ENCODE data around the gene ZNF771.

ZNF771 gene

GRCh38 chr16:30456302-30456701 lies 48.9 kb downstream of the ZNF771 start:
- Histone ChIP-seq H3K27ac (ENCODE audit: low read depth, low read length) (no peak overlapping the region), H3K18ac (ENCODE audit: low read length) (no peak overlapping the region), H3K14ac (ENCODE audit: low read length) (no peak overlapping the region), H2AFZ (ENCODE audit: insufficient read depth, low read length, poor library complexity) (no peak overlapping the region), H2AK5ac (ENCODE audit: low read length) (no peak overlapping the region), H3K23ac (ENCODE audit: low read length) (no peak overlapping the region), H3K4me3 (ENCODE audit: low read depth, low read length) (no peak overlapping the region), H3K4me2 (ENCODE audit: low read length) (no peak overlapping the region), H4K91ac (ENCODE audit: low read depth, low read length) (no peak overlapping the region), H3K4me1 (ENCODE audit: control insufficient read depth in 1 of 2, insufficient read depth in 2 of 2, low read length in 2 of 2) (no peaks in the 10 kb centered on the region), H3K9me3 (ENCODE audit: insufficient read depth, low read depth, low read length) (no peaks in the 10 kb centered on the region), H3K79me2 (ENCODE audit: control insufficient read depth, insufficient read depth, low read length, poor library complexity) (no peaks in the 10 kb centered on the region), H3K4ac (ENCODE audit: low read depth, low read length) (no peak overlapping the region), H3K79me1 (ENCODE audit: low read length) (no peaks in the 10 kb centered on the region), H3K27me3 (ENCODE audit: insufficient read depth, low read length) (no peaks in the 10 kb centered on the region), H3K36me3 (ENCODE audit: control insufficient read depth in 1 of 2, insufficient read depth in 2 of 2, low read length in 2 of 2) (no peaks in the 10 kb centered on the region), H4K12ac (ENCODE audit: low read depth, low read length) (no peak overlapping the region), H4K8ac (ENCODE audit: low read depth, low read length) (no peak overlapping the region), H2BK12ac (ENCODE audit: low read length) (no peak overlapping the region), H2BK120ac (ENCODE audit: insufficient read depth, low read length, poor library complexity) (no peak overlapping the region), H2BK5ac (ENCODE audit: low read depth, low read length, poor library complexity) (no peak overlapping the region), H3K9ac (ENCODE audit: low read length) (no peak overlapping the region)
- no peak for DNase-seq
- WGBS (ENCODE audit: extremely low coverage, insufficient coverage, insufficient read length) = no CpG with 5 or more reads among the region's 1 CpG

GRCh38 chr16:30457256-30457655 lies 49.9 kb downstream of the ZNF771 start:
- no peak overlapping the region for H2BK12ac ChIP-seq (ENCODE audit: low read length)
- H3K23ac ChIP-seq (ENCODE audit: low read length) = no peak overlapping the region
- H3K9me3 ChIP-seq (ENCODE audit: insufficient read depth, low read depth, low read length) = no peaks in the 10 kb centered on the region
- H3K9ac ChIP-seq (ENCODE audit: low read length) = no peak overlapping the region
- no peak overlapping the region for H3K4me3 ChIP-seq (ENCODE audit: low read depth, low read length)
- H3K79me1 ChIP-seq (ENCODE audit: low read length) = no peaks in the 10 kb centered on the region
- H3K4ac ChIP-seq (ENCODE audit: low read depth, low read length) = no peak overlapping the region
- H2BK120ac ChIP-seq (ENCODE audit: insufficient read depth, low read length, poor library complexity) = no peak overlapping the region
- H3K27ac ChIP-seq (ENCODE audit: low read depth, low read length) = no peak overlapping the region
- H2BK5ac ChIP-seq (ENCODE audit: low read depth, low read length, poor library complexity) = no peak overlapping the region
- WGBS (ENCODE audit: extremely low coverage, insufficient coverage, insufficient read length) = no CpG with 5 or more reads among the region's 1 CpG
- no peaks in the 10 kb centered on the region for H3K27me3 ChIP-seq (ENCODE audit: insufficient read depth, low read length)
- no peaks in the 10 kb centered on the region for H3K4me1 ChIP-seq (ENCODE audit: control insufficient read depth in 1 of 2, insufficient read depth in 2 of 2, low read length in 2 of 2)
- no peak overlapping the region for H2AFZ ChIP-seq (ENCODE audit: insufficient read depth, low read length, poor library complexity)
- H3K4me2 ChIP-seq (ENCODE audit: low read length) = no peak overlapping the region
- H2AK5ac ChIP-seq (ENCODE audit: low read length) = no peak overlapping the region
- no peak overlapping the region for H4K8ac ChIP-seq (ENCODE audit: low read depth, low read length)
- DNase-seq = no peak
- no peaks in the 10 kb centered on the region for H3K36me3 ChIP-seq (ENCODE audit: control insufficient read depth in 1 of 2, insufficient read depth in 2 of 2, low read length in 2 of 2)
- no peaks in the 10 kb centered on the region for H3K79me2 ChIP-seq (ENCODE audit: control insufficient read depth, insufficient read depth, low read length, poor library complexity)
- no peak overlapping the region for H4K12ac ChIP-seq (ENCODE audit: low read depth, low read length)
- H3K18ac ChIP-seq (ENCODE audit: low read length) = no peak overlapping the region
- no peak overlapping the region for H3K14ac ChIP-seq (ENCODE audit: low read length)
- no peak overlapping the region for H4K91ac ChIP-seq (ENCODE audit: low read depth, low read length)

GRCh38 chr16:30457743-30458560 lies 50.5 kb downstream of the ZNF771 start:
- no peaks in the 10 kb centered on the region for H3K79me1 ChIP-seq (ENCODE audit: low read length)
- H4K8ac ChIP-seq (ENCODE audit: low read depth, low read length) = no peak overlapping the region
- no peak overlapping the region for H3K18ac ChIP-seq (ENCODE audit: low read length)
- no peak overlapping the region for H2BK5ac ChIP-seq (ENCODE audit: low read depth, low read length, poor library complexity)
- H2AK5ac ChIP-seq (ENCODE audit: low read length) = no peak overlapping the region
- H3K9me3 ChIP-seq (ENCODE audit: insufficient read depth, low read depth, low read length) = no peaks in the 10 kb centered on the region
- no peak overlapping the region for H3K4ac ChIP-seq (ENCODE audit: low read depth, low read length)
- H2AFZ ChIP-seq (ENCODE audit: insufficient read depth, low read length, poor library complexity) = no peak overlapping the region
- H3K4me2 ChIP-seq (ENCODE audit: low read length) = no peak overlapping the region
- H4K12ac ChIP-seq (ENCODE audit: low read depth, low read length) = no peak overlapping the region
- DNase-seq = no peak
- H3K27ac ChIP-seq (ENCODE audit: low read depth, low read length) = no peak overlapping the region
- H2BK120ac ChIP-seq (ENCODE audit: insufficient read depth, low read length, poor library complexity) = no peak overlapping the region
- no peak overlapping the region for H2BK12ac ChIP-seq (ENCODE audit: low read length)
- H3K4me3 ChIP-seq (ENCODE audit: low read depth, low read length) = no peak overlapping the region
- no peak overlapping the region for H3K14ac ChIP-seq (ENCODE audit: low read length)
- H3K9ac ChIP-seq (ENCODE audit: low read length) = no peak overlapping the region
- no peak overlapping the region for H4K91ac ChIP-seq (ENCODE audit: low read depth, low read length)
- no peaks in the 10 kb centered on the region for H3K36me3 ChIP-seq (ENCODE audit: control insufficient read depth in 1 of 2, insufficient read depth in 2 of 2, low read length in 2 of 2)
- WGBS (ENCODE audit: extremely low coverage, insufficient coverage, insufficient read length) = no CpG with 5 or more reads among the region's 16 CpGs
- no peaks in the 10 kb centered on the region for H3K4me1 ChIP-seq (ENCODE audit: control insufficient read depth in 1 of 2, insufficient read depth in 2 of 2, low read length in 2 of 2)
- H3K23ac ChIP-seq (ENCODE audit: low read length) = no peak overlapping the region
- no peaks in the 10 kb centered on the region for H3K27me3 ChIP-seq (ENCODE audit: insufficient read depth, low read length)
- H3K79me2 ChIP-seq (ENCODE audit: control insufficient read depth, insufficient read depth, low read length, poor library complexity) = no peaks in the 10 kb centered on the region

GRCh38 chr16:30458561-30459394 lies 51.4 kb downstream of the ZNF771 start:
- no peaks in the 10 kb centered on the region for H3K36me3 ChIP-seq (ENCODE audit: control insufficient read depth in 1 of 2, insufficient read depth in 2 of 2, low read length in 2 of 2)
- no peaks in the 10 kb centered on the region for H3K4me1 ChIP-seq (ENCODE audit: control insufficient read depth in 1 of 2, insufficient read depth in 2 of 2, low read length in 2 of 2)
- H3K4me3 ChIP-seq (ENCODE audit: low read depth, low read length) = peak overlapping the region; percentile 43
- H3K9me3 ChIP-seq (ENCODE audit: insufficient read depth, low read depth, low read length) = no peaks in the 10 kb centered on the region
- H2BK5ac ChIP-seq (ENCODE audit: low read depth, low read length, poor library complexity) = no peak overlapping the region
- no peak overlapping the region for H2AFZ ChIP-seq (ENCODE audit: insufficient read depth, low read length, poor library complexity)
- H2BK12ac ChIP-seq (ENCODE audit: low read length) = no peak overlapping the region
- no peak overlapping the region for H3K27ac ChIP-seq (ENCODE audit: low read depth, low read length)
- H3K23ac ChIP-seq (ENCODE audit: low read length) = no peak overlapping the region
- H2BK120ac ChIP-seq (ENCODE audit: insufficient read depth, low read length, poor library complexity) = no peak overlapping the region
- no peak overlapping the region for H4K12ac ChIP-seq (ENCODE audit: low read depth, low read length)
- DNase-seq = no peak
- no peak overlapping the region for H2AK5ac ChIP-seq (ENCODE audit: low read length)
- H3K9ac ChIP-seq (ENCODE audit: low read length) = no peak overlapping the region
- H3K18ac ChIP-seq (ENCODE audit: low read length) = no peak overlapping the region
- H3K79me1 ChIP-seq (ENCODE audit: low read length) = no peaks in the 10 kb centered on the region
- WGBS (ENCODE audit: extremely low coverage, insufficient coverage, insufficient read length) = no CpG with 5 or more reads among the region's 22 CpGs
- no peak overlapping the region for H4K91ac ChIP-seq (ENCODE audit: low read depth, low read length)
- no peaks in the 10 kb centered on the region for H3K79me2 ChIP-seq (ENCODE audit: control insufficient read depth, insufficient read depth, low read length, poor library complexity)
- H3K27me3 ChIP-seq (ENCODE audit: insufficient read depth, low read length) = no peaks in the 10 kb centered on the region
- H3K4ac ChIP-seq (ENCODE audit: low read depth, low read length) = no peak overlapping the region
- no peak overlapping the region for H3K4me2 ChIP-seq (ENCODE audit: low read length)
- no peak overlapping the region for H3K14ac ChIP-seq (ENCODE audit: low read length)
- H4K8ac ChIP-seq (ENCODE audit: low read depth, low read length) = no peak overlapping the region

Data from trophoblast cell (in vitro differentiated cells and primary cell).